GM18505 (cell line): ENCODE measurements around the gene SETD1A.

Experiments
- ATAC-seq: cut with Tn5 transposase; IDR thresholded peaks from one replicate; pipeline ENCODE4 v1.9.1; 2021; ENCODE audit not compliant: unreplicated experiment
- POLR2A ChIP-seq: IDR thresholded peaks from 4 replicates; pipeline ENCODE4 v1.6.1; 2011; ENCODE audit warnings: borderline replicate concordance; ENCODE audit not compliant: insufficient read depth, insufficient read length; ENCODE audit errors: extremely low read depth

SETD1A gene

GRCh38 chr16:30997725-30998711 lies 40.5 kb downstream of the SETD1A start:
- no peak for ATAC-seq
- TF ChIP-seq POLR2A, result no peak

DNA sequence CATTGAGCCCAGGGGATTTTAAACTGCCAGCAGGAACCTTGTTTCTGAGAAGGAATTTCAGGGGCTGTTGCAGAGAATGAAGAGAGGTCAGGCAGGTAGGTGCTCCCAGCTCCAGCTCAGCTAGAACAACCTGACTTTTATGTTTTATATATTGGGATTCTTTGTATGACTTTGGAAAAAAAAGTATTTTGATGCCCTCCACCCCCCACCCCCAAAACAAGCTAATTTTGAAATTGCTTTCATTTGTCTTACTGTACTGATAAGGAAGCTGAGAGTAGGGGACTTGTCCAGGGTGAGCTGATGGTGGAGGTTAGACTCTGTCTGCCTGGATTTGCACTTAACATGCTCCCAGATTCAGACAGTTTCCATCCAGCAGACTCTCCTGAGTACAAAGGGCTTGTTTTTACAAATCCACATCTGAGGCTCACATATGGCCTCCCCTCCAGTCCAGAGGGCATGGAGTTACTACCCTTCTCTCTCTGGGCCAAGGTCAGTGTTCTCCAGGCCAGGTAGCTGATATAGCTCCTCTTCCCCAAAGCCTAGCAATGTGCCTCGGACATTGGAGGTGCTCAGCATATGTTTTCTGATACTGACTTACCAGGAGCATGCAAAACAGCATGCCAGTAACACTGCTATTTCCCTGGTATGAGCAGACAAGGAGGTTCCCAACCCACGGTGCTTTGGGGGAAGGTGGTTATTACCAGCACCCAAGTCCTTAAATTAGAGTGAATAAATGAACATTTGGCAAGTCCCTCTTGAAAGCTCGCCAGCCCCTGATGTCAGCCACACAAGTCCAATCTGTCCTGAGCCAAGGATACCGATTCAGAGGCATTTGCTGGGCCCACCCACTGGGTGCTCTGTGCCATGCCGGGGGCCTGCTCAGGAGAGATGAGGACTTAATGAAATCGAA lies 41.6 kb downstream of the SETD1A start:
- no peak for TF ChIP-seq POLR2A
- ATAC-seq, result no peak

GRCh38 chr16:31000671-31001382 lies 43.3 kb downstream of the SETD1A start:
- TF ChIP-seq POLR2A, result no peak
- ATAC-seq, result no peak

DNA sequence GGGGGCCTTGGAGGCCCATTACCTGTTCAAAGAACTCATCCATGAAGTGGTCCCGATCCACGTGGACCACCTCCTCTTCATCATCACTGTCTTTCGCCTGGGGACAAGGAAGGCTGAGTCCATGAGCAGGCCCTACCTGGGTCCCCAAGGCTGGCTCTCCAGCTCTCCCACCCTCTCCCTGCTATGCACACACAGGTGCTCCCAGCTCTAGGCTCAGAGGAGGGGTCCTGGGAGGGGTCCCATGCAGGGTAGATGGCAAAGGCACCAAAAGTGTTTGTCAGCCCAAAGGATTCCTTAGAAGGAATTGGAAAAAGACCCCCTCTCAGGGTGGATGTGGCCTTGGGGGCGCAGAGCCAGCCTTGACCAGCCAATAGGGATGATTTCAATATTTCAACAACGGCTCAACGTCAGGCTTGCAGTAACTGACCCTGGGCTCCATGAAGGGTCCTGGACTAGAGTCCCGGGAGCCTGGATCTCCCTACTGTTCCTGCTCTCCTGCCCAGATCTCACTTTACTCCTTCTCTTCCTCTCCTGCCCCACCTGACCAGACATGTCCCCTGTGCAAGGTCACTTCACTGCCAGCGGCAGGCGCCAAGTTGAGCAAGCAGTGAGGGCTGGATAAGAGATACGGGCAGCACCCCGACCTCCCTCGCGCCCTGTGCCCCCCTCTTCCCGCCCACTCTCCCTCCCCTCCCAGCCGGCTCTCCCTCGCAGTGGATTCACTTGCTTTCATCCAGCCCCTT lies 44.1 kb downstream of the SETD1A start:
- ATAC-seq, result no peak
- TF ChIP-seq POLR2A, result no peak

GRCh38 chr16:31002250-31002700 lies 44.7 kb downstream of the SETD1A start:
- ATAC-seq, result no peak
- no peak for TF ChIP-seq POLR2A

GRCh38 chr16:31002862-31003341 lies 45.3 kb downstream of the SETD1A start:
- no peak for TF ChIP-seq POLR2A
- ATAC-seq, result no peak

DNA sequence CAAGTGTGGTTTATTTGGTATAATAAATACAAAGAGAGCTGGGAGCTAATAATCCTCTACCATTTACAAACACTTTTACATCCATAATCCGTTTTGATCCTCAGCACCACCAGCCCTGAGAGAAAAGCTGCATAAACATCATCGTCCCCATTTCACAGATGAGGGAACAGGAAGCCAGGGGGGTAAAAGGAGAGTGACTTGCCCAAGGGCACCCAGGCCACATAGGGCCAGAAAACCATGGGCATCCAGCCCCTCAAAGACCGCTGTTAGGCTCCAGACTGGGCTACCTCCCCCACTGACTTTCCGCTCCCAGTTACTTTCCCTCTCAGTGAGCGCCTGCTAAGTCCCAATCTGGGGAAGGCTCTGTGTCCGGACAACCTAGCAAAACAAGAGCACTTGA lies 46.2 kb downstream of the SETD1A start:
- TF ChIP-seq POLR2A, result no peak
- no peak for ATAC-seq

- no peak for ATAC-seq
- no peak for TF ChIP-seq POLR2A
Observed at GRCh38 chr16:31004658-31005057, 47.1 kb downstream of the SETD1A start.

DNA sequence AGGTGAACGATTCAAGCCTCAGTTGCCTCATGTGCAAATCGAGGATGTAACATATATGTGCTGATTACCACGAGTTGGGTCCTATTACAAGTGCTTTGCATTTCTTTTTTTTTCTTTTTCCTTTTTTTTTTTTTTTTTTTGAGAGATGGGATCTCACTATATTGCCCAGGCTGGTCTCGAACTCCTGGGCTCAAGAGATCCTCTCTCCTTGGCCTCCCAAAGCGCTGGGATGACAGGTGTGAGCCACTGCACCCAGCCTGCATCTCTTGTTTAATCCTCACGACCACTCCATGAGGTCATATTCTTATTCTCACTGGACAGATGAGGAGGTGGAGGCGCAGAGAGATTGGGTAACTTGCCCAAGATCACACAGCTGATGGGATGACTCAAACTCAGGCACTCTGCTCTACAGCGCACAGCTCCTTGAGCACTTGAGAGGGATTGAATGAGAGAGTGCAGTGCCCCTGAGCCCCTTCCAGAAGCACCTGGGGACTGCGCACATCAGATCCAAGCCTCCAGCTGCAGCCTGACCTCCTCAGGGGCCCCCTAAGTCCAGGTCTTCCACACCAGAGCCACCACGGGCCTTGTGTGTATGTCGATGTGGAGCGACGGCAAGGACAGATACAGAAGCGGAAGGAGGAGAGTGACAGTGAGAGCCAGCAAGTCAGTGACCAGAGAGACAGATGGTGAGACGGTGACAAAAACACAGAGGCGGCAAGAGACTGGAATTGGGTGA lies 48.0 kb downstream of the SETD1A start:
- ATAC-seq, result no peak

GRCh38 chr16:31006086-31006385 lies 48.5 kb downstream of the SETD1A start:
- TF ChIP-seq POLR2A, result no peak
- ATAC-seq, result no peak

More for the DNA sequence above, 48.0 kb downstream of the SETD1A start:
- TF ChIP-seq POLR2A, result no peak

- no peak for ATAC-seq
- no peak for TF ChIP-seq POLR2A
Observed at GRCh38 chr16:31006589-31006988, 49.0 kb downstream of the SETD1A start.

- no peak for ATAC-seq
- TF ChIP-seq POLR2A, result no peak
Observed at GRCh38 chr16:31007684-31008083, 50.1 kb downstream of the SETD1A start.
